GM04504 (cell line): ENCODE measurements around the gene DOCK10.
"Not testable (repeated sequence)": the region's sequence is repeated elsewhere in the genome, so short reads cannot be mapped to it uniquely, and the experiment has no call there.

Source experiments
- DNase-seq: peaks from one replicate; pipeline ENCODE4 v3.0.0-alpha.2; 2012; ENCODE audit warnings: low read depth

Gene DOCK10

GRCh38 chr2:224946895-224947294 is 95.4 kb downstream of the DOCK10 start:
- peak; percentile 60 for DNase-seq

- no peak for DNase-seq
These were observed 97.3 kb downstream of the DOCK10 start for GRCh38 chr2:224944707-224945547.

GRCh38 chr2:224943601-224944041 is 98.6 kb downstream of the DOCK10 start:
- not testable (repeated sequence) for DNase-seq

GRCh38 chr2:224941960-224942359 is 100.3 kb downstream of the DOCK10 start:
- no peak for DNase-seq

- no peak for DNase-seq
These were observed 101.7 kb downstream of the DOCK10 start for GRCh38 chr2:224940618-224941017.

GRCh38 chr2:224938651-224939182 is 103.6 kb downstream of the DOCK10 start:
- DNase-seq: no peak

- DNase-seq: no peak
These were observed 104.4 kb downstream of the DOCK10 start for GRCh38 chr2:224937887-224938286.

GRCh38 chr2:224934526-224935188 is 107.6 kb downstream of the DOCK10 start:
- DNase-seq: peak; percentile 47

- no peak for DNase-seq
These were observed 108.8 kb downstream of the DOCK10 start for GRCh38 chr2:224933431-224933830.

GRCh38 chr2:224932522-224932921 is 109.7 kb downstream of the DOCK10 start:
- DNase-seq: no peak

GRCh38 chr2:224931956-224932355 is 110.3 kb downstream of the DOCK10 start:
- no peak for DNase-seq

GRCh38 chr2:224930990-224931389 is 111.3 kb downstream of the DOCK10 start:
- no peak for DNase-seq

GRCh38 chr2:224930124-224930523 is 112.1 kb downstream of the DOCK10 start:
- no peak for DNase-seq

- DNase-seq: no peak
These were observed 112.8 kb downstream of the DOCK10 start for GRCh38 chr2:224929512-224929911.

- no peak for DNase-seq
These were observed 114.6 kb downstream of the DOCK10 start for GRCh38 chr2:224927646-224928173.

- no peak for DNase-seq
These were observed 115.3 kb downstream of the DOCK10 start for GRCh38 chr2:224927011-224927410.

- no peak for DNase-seq
These were observed 116.5 kb downstream of the DOCK10 start for GRCh38 chr2:224925810-224926100.

- no peak for DNase-seq
These were observed 117.0 kb downstream of the DOCK10 start for GRCh38 chr2:224925061-224925809.

- DNase-seq: no peak
These were observed 117.6 kb downstream of the DOCK10 start for GRCh38 chr2:224924631-224925030.

GRCh38 chr2:224922142-224922727 is 120.0 kb downstream of the DOCK10 start:
- no peak for DNase-seq

GRCh38 chr2:224919472-224920110 is 122.7 kb downstream of the DOCK10 start:
- DNase-seq: no peak
